KMS-11 (cell line): Measurements from ENCODE around the gene SPEF2.

Source experiments
- H2AFZ ChIP-seq: fragments of 200-600 bp; sonication (generic); 2 replicates; pipeline ENCODE4 v1.6.1; 2016; ENCODE audit warnings: antibody characterized with exemption, mixed run types, low read depth
- H3K27ac ChIP-seq: fragments of 200-600 bp; sonication (generic); 2 replicates; pipeline ENCODE4 v1.6.1; 2016; ENCODE audit warnings: mild to moderate bottlenecking, mixed run types
- H3K27me3 ChIP-seq: fragments of 200-600 bp; sonication (generic); 2 replicates; pipeline ENCODE4 v1.6.1; 2017; ENCODE audit warnings: mild to moderate bottlenecking, low read depth, mixed run types, moderate library complexity; ENCODE audit not compliant: insufficient read depth
- H3K36me3 ChIP-seq: fragments of 200-600 bp; sonication (generic); 2 replicates; pipeline ENCODE4 v1.6.1; 2017; ENCODE audit warnings: mild to moderate bottlenecking, mixed run types; ENCODE audit not compliant: insufficient read depth
- H3K4me1 ChIP-seq: fragments of 200-600 bp; sonication (generic); 2 replicates; pipeline ENCODE4 v1.6.1; 2016; ENCODE audit warnings: mild to moderate bottlenecking, low read depth, mixed run types; ENCODE audit not compliant: poor library complexity, severe bottlenecking
- H3K4me2 ChIP-seq: fragments of 200-600 bp; sonication (generic); 2 replicates; pipeline ENCODE4 v1.7.0; 2016; ENCODE audit warnings: mild to moderate bottlenecking, mixed run types
- H3K4me3 ChIP-seq: fragments of 200-600 bp; sonication (generic); IDR thresholded peaks from 2 replicates; pipeline ENCODE4 v1.6.1; 2017; ENCODE audit warnings: low read depth, low read length, mixed read lengths; ENCODE audit not compliant: insufficient read depth
- H3K79me2 ChIP-seq: fragments of 200-600 bp; sonication (generic); 2 replicates; pipeline ENCODE4 v1.6.1; 2016; ENCODE audit warnings: low read depth, mixed run types; ENCODE audit not compliant: insufficient read depth
- H3K9ac ChIP-seq: fragments of 200-600 bp; sonication (generic); 2 replicates; pipeline ENCODE4 v1.6.1; 2016; ENCODE audit warnings: mild to moderate bottlenecking, mixed run types
- H4K20me1 ChIP-seq: fragments of 200-600 bp; sonication (generic); 2 replicates; pipeline ENCODE4 v1.6.1; 2016; ENCODE audit warnings: mild to moderate bottlenecking, mixed run types; ENCODE audit not compliant: insufficient read depth
- CTCF ChIP-seq: fragments of 200-600 bp; sonication (generic); conservative IDR thresholded peaks from 2 replicates; pipeline ENCODE4 v1.6.1; 2017; ENCODE audit warnings: low read depth, mild to moderate bottlenecking, antibody characterized with exemption, low read length, moderate library complexity, mixed read lengths

SPEF2 gene

GRCh38 chr5:35683466-35683865, 65.8 kb downstream of the SPEF2 start:
- H3K36me3 ChIP-seq: no peaks in the 10 kb centered on the region
- H3K9ac ChIP-seq: no peak overlapping the region
- no peaks in the 10 kb centered on the region for H3K79me2 ChIP-seq
- H3K27ac ChIP-seq: no peak overlapping the region
- TF ChIP-seq CTCF: no peak
- no peak overlapping the region for H3K4me3 ChIP-seq
- no peak overlapping the region for H2AFZ ChIP-seq
- H3K4me2 ChIP-seq: no peak overlapping the region
- no peaks in the 10 kb centered on the region for H4K20me1 ChIP-seq
- no peaks in the 10 kb centered on the region for H3K4me1 ChIP-seq
- H3K27me3 ChIP-seq: no peaks in the 10 kb centered on the region

GRCh38 chr5:35685161-35685560, 67.5 kb downstream of the SPEF2 start:
- Histone ChIP-seq H3K4me3 (no peak overlapping the region), H2AFZ (no peak overlapping the region), H3K27me3 (no peaks in the 10 kb centered on the region), H3K79me2 (no peaks in the 10 kb centered on the region), H3K36me3 (no peaks in the 10 kb centered on the region), H3K9ac (no peak overlapping the region), H3K27ac (no peak overlapping the region), H3K4me1 (no peaks in the 10 kb centered on the region), H3K4me2 (no peak overlapping the region), H4K20me1 (no peaks in the 10 kb centered on the region)
- no peak for TF ChIP-seq CTCF

GRCh38 chr5:35687961-35688360, 70.3 kb downstream of the SPEF2 start:
- Histone ChIP-seq H3K79me2 (no peaks in the 10 kb centered on the region), H2AFZ (no peak overlapping the region), H3K4me1 (no peaks in the 10 kb centered on the region), H3K4me3 (no peak overlapping the region), H3K4me2 (no peak overlapping the region), H3K27me3 (no peaks in the 10 kb centered on the region), H4K20me1 (no peaks in the 10 kb centered on the region), H3K9ac (no peak overlapping the region), H3K27ac (no peak overlapping the region), H3K36me3 (no peaks in the 10 kb centered on the region)
- no peak for TF ChIP-seq CTCF

- H3K79me2 ChIP-seq: no peaks in the 10 kb centered on the region
- no peak overlapping the region for H3K4me2 ChIP-seq
- H4K20me1 ChIP-seq: no peaks in the 10 kb centered on the region
- H3K36me3 ChIP-seq: no peaks in the 10 kb centered on the region
- no peaks in the 10 kb centered on the region for H3K4me1 ChIP-seq
- H3K9ac ChIP-seq: no peak overlapping the region
- no peak overlapping the region for H3K4me3 ChIP-seq
- no peaks in the 10 kb centered on the region for H3K27me3 ChIP-seq
- no peak for TF ChIP-seq CTCF
- H2AFZ ChIP-seq: no peak overlapping the region
- H3K27ac ChIP-seq: no peak overlapping the region
Observed at GRCh38 chr5:35694481-35694880, 76.8 kb downstream of the SPEF2 start.
